ENCODE data around the gene TNIP1.

The TNIP1 gene

GRCh38 chr5:151038801-151039238, 42.0 kb downstream of the TNIP1 start:
- DNase-seq (ENCODE audit: low spot score) = no peak

GRCh38 chr5:151038412-151038745, 42.5 kb downstream of the TNIP1 start:
- DNase-seq (ENCODE audit: low spot score) = no peak

- DNase-seq (ENCODE audit: low spot score) = no peak
These were observed 43.0 kb downstream of the TNIP1 start for GRCh38 chr5:151037561-151038411.

- no peak for DNase-seq (ENCODE audit: low spot score)
These were observed 44.3 kb downstream of the TNIP1 start for GRCh38 chr5:151036556-151036955.

- DNase-seq (ENCODE audit: low spot score) = no peak
These were observed 46.1 kb downstream of the TNIP1 start for GRCh38 chr5:151034422-151035379.

GRCh38 chr5:151033217-151033934, 47.5 kb downstream of the TNIP1 start:
- no peak for DNase-seq (ENCODE audit: low spot score)

- DNase-seq (ENCODE audit: low spot score) = no peak
These were observed 49.3 kb downstream of the TNIP1 start for GRCh38 chr5:151031554-151031953.

- no peak for DNase-seq (ENCODE audit: low spot score)
These were observed 50.5 kb downstream of the TNIP1 start for GRCh38 chr5:151030379-151030778.

GRCh38 chr5:151030056-151030336, 50.8 kb downstream of the TNIP1 start:
- no peak for DNase-seq (ENCODE audit: low spot score)

- DNase-seq (ENCODE audit: low spot score) = no peak
These were observed 51.4 kb downstream of the TNIP1 start for GRCh38 chr5:151029179-151030055.

GRCh38 chr5:151028717-151029116, 52.1 kb downstream of the TNIP1 start:
- DNase-seq (ENCODE audit: low spot score) = no peak

GRCh38 chr5:151027961-151028479, 52.8 kb downstream of the TNIP1 start:
- DNase-seq (ENCODE audit: low spot score) = no peak

- DNase-seq (ENCODE audit: low spot score) = no peak
These were observed 54.2 kb downstream of the TNIP1 start for GRCh38 chr5:151026679-151027078.

GRCh38 chr5:151026088-151026487, 54.7 kb downstream of the TNIP1 start:
- DNase-seq (ENCODE audit: low spot score) = no peak

- DNase-seq (ENCODE audit: low spot score) = no peak
These were observed 55.6 kb downstream of the TNIP1 start for GRCh38 chr5:151025250-151025606.

GRCh38 chr5:151024440-151025249, 56.2 kb downstream of the TNIP1 start:
- DNase-seq (ENCODE audit: low spot score) = no peak

- no peak for DNase-seq (ENCODE audit: low spot score)
These were observed 57.2 kb downstream of the TNIP1 start for GRCh38 chr5:151023651-151024050.

GRCh38 chr5:151023047-151023615, 57.7 kb downstream of the TNIP1 start:
- DNase-seq (ENCODE audit: low spot score) = no peak

- DNase-seq (ENCODE audit: low spot score) = no peak
These were observed 58.3 kb downstream of the TNIP1 start for GRCh38 chr5:151022511-151023018.

- no peak for DNase-seq (ENCODE audit: low spot score)
These were observed 59.1 kb downstream of the TNIP1 start for GRCh38 chr5:151021746-151022145.
